Gastrocnemius medialis (tissue), 4 donors: ENCODE results near the gene UBA1. TPM values are rescaled to one million over a fixed set of nuclear protein-coding genes. Genes with fewer than 3 reads are reported as not detected.

Experiments used
- ATAC-seq, 2 donors: fragments of 150-250 bp; one replicate each; pipeline ENCODE4 v1.9.1; 2016
- DNase-seq, 2 donors: peaks; one replicate each; pipeline ENCODE4 v3.0.0-alpha.2; 2019
- H3K27ac ChIP-seq, 4 donors: fragments of 200-600 bp; sonication (generic); 1 replicate in 1 of 4; 2 replicates in 3 of 4; pipeline ENCODE4 v1.5.1; 2016 to 2018; ENCODE audit warnings: mild to moderate bottlenecking in 2 of 4, moderate library complexity in 1 of 4
- H3K27me3 ChIP-seq, 3 donors: fragments of 200-600 bp; sonication (generic) in 2 of 3; 1 replicate in 1 of 3; 2 replicates in 2 of 3; pipeline versions ENCODE4 v1.5.1 to v1.6.0; 2016 to 2019; ENCODE audit warnings: mild to moderate bottlenecking in 1 of 3, moderate library complexity in 1 of 3
- H3K36me3 ChIP-seq, 2 donors: fragments of 200-600 bp; sonication (generic) in 1 of 2; one replicate each; pipeline ENCODE4 v1.5.1; 2017 to 2018
- H3K4me1 ChIP-seq, 2 donors: fragments of 200-600 bp; sonication (generic) in 1 of 2; one replicate each; pipeline ENCODE4 v1.5.1; 2016 to 2017; ENCODE audit warnings: mild to moderate bottlenecking in 2 of 2
- H3K4me3 ChIP-seq, 4 donors: fragments of 200-600 bp; sonication (generic) in 3 of 4; 1 replicate in 1 of 4; 2 replicates in 3 of 4; pipeline ENCODE4 v1.5.1; 2016 to 2019; ENCODE audit warnings: mild to moderate bottlenecking in 2 of 4
- H3K9me3 ChIP-seq, 3 donors: fragments of 200-600 bp; sonication (generic) in 2 of 3; 1 replicate in 1 of 3; 2 replicates in 2 of 3; pipeline ENCODE4 v1.5.1; 2016 to 2019
- CTCF ChIP-seq, 5 experiments: fragments of 450-650 bp in 3 of 5; fragments of 200-600 bp in 2 of 5; sonication (generic) in 2 of 5; IDR thresholded peaks in 4 of 5; conservative IDR thresholded peaks in 1 of 5; 1 replicate in 4 of 5; 2 replicates in 1 of 5; pipeline ENCODE4 v1.5.1; 2016 to 2019; ENCODE audit warnings: antibody characterized with exemption in 5 of 5, mild to moderate bottlenecking in 3 of 5, moderate library complexity in 3 of 5
- POLR2A ChIP-seq, 2 donors: fragments of 450-650 bp; IDR thresholded peaks; one replicate each; pipeline ENCODE4 v1.6.1; 2017; ENCODE audit warnings: antibody characterized with exemption in 2 of 2, mild to moderate bottlenecking in 2 of 2, moderate library complexity in 2 of 2
- in situ Hi-C, 4 donors: fragments of 200-750 bp; cut with MboI; loops; one replicate each; pipeline versions ENCODE4 v1.15.0 to v1.8.0; 2017; ENCODE audit warnings: low sequenced_read_pairs in 4 of 4
- intact Hi-C: fragments of 100-400 bp; cut with DNase I; formaldehyde crosslinking; loops from one replicate; pipeline ENCODE4 v1.15.1; 2023; ENCODE audit warnings: low total_unique reads
- total RNA-seq, 4 donors: library from RNA; depleted of rRNA; stranded (reverse); fragments of >200 nt; gene quantifications; one replicate each; pipeline versions ENCODE4 v1.1.0 to v1.2.3, GENCODE V29; 2016

UBA1 gene
- total RNA-seq, 4 donors from 2014 or later: 113 to 181 (median 162) TPM

- intact Hi-C loops (no loop called here), in situ Hi-C loops (loop anchor here in 2 of 4 donors (25.0 kb wide), 2 partner anchors 312 to 337 kb away; no protein-coding TSS in a partner anchor)
- Histone ChIP-seq H3K4me1 (peaks cover 29 to 36% of the 10 kb centered on the region in 2 donors), H3K4me3 (no peak overlapping the region), H3K27ac (peak overlapping the region; percentile 82 to 100 (median 98)), H3K9me3 (no peaks in the 10 kb centered on the region), H3K36me3 (peaks cover 10 to 73% of the 10 kb centered on the region in 2 donors), H3K27me3 (no peaks in the 10 kb centered on the region)
- no peak for TF ChIP-seq POLR2A (IDR thresholded peaks at IDR 0.05)
- peak in 2 of 5 experiments; percentile 26 to 31 for TF ChIP-seq CTCF (IDR thresholded peaks at IDR 0.05 in 4 of 5, conservative IDR thresholded peaks at IDR 0.05 in 1 of 5)
- peak; percentile 95 to 97 for ATAC-seq
- peak; percentile 61 to 86 for DNase-seq
These were observed 6.9 kb downstream of the UBA1 start for GRCh38 chrX:47200385-47201150.

GRCh38 chrX:47201345-47201944 lies 7.8 kb downstream of the UBA1 start:
- DNase-seq (no peak), ATAC-seq (no peak)
- no peaks in the 10 kb centered on the region for H3K27me3 ChIP-seq
- TF ChIP-seq CTCF (IDR thresholded peaks at IDR 0.05 in 4 of 5, conservative IDR thresholded peaks at IDR 0.05 in 1 of 5): no peak
- TF ChIP-seq POLR2A (IDR thresholded peaks at IDR 0.05): no peak
- intact Hi-C loops: no loop called here
- peak overlapping the region; percentile 82 to 100 (median 98) for H3K27ac ChIP-seq
- H3K36me3 ChIP-seq: peaks cover 10 to 82% of the 10 kb centered on the region in 2 donors
- peaks cover 21 to 27% of the 10 kb centered on the region in 2 donors for H3K4me1 ChIP-seq
- H3K4me3 ChIP-seq: no peak overlapping the region
- in situ Hi-C loops: loop anchor here in 2 of 4 donors (25.0 kb wide), 2 partner anchors 311 to 336 kb away; no protein-coding TSS in a partner anchor
- H3K9me3 ChIP-seq: no peaks in the 10 kb centered on the region

GRCh38 chrX:47202316-47202715 lies 8.7 kb downstream of the UBA1 start:
- DNase-seq (no peak), ATAC-seq (no peak)
- intact Hi-C loops: no loop called here
- in situ Hi-C loops: loop anchor here in 2 of 4 donors (25.0 kb wide), 2 partner anchors 310 to 335 kb away; no protein-coding TSS in a partner anchor
- H3K4me3 ChIP-seq: no peak overlapping the region
- peaks cover 10 to 91% of the 10 kb centered on the region in 2 donors for H3K36me3 ChIP-seq
- H3K4me1 ChIP-seq: peaks cover 15 to 19% of the 10 kb centered on the region in 2 donors
- TF ChIP-seq CTCF (IDR thresholded peaks at IDR 0.05 in 4 of 5, conservative IDR thresholded peaks at IDR 0.05 in 1 of 5) (no peak), POLR2A (IDR thresholded peaks at IDR 0.05) (no peak)
- peak overlapping the region in 2 of 4 donors; percentile 98 to 100 for H3K27ac ChIP-seq
- no peaks in the 10 kb centered on the region for H3K27me3 ChIP-seq
- H3K9me3 ChIP-seq: no peaks in the 10 kb centered on the region

- Histone ChIP-seq H3K4me1 (peaks cover 10 to 13% of the 10 kb centered on the region in 2 donors), H3K4me3 (no peak overlapping the region), H3K9me3 (no peaks in the 10 kb centered on the region), H3K36me3 (peaks cover 10 to 96% of the 10 kb centered on the region in 2 donors), H3K27ac (peak overlapping the region in 1 of 4 donors; percentile 98), H3K27me3 (no peaks in the 10 kb centered on the region)
- no peak for ATAC-seq
- DNase-seq: no peak
- intact Hi-C loops (no loop called here), in situ Hi-C loops (loop anchor here in 2 of 4 donors (25.0 kb wide), 2 partner anchors 309 to 334 kb away; no protein-coding TSS in a partner anchor)
- TF ChIP-seq POLR2A (IDR thresholded peaks at IDR 0.05) (no peak), CTCF (IDR thresholded peaks at IDR 0.05 in 4 of 5, conservative IDR thresholded peaks at IDR 0.05 in 1 of 5) (no peak)
These were observed 9.2 kb downstream of the UBA1 start for GRCh38 chrX:47202877-47203276.
